HL-60 (cell line): ENCODE measurements around the gene TMEM45A.
"Not testable (repeated sequence)": the region's sequence is repeated elsewhere in the genome, so short reads cannot be mapped to it uniquely, and the experiment has no call there.

ENCODE experiments used
- DNase-seq, 2 experiments: peaks; one replicate each; pipeline ENCODE4 v3.0.0-alpha.2; 2010 to 2020; ENCODE audit warnings: low read depth in 1 of 2, low spot score in 1 of 2
- H3K27ac ChIP-seq: fragments of 250-450 bp; sonication (Bioruptor Pico); replicated peaks from 2 replicates; pipeline ENCODE4 v1.5.1; 2020; ENCODE audit warnings: mild to moderate bottlenecking, moderate library complexity
- H3K27me3 ChIP-seq: fragments of 250-450 bp; sonication (Bioruptor Pico); 2 replicates; pipeline ENCODE4 v1.5.1; 2021; ENCODE audit warnings: mild to moderate bottlenecking, moderate library complexity; ENCODE audit not compliant: insufficient read depth, poor library complexity, severe bottlenecking
- H3K4me3 ChIP-seq: replicated peaks from 2 replicates; pipeline ENCODE4 v1.5.1; 2011; ENCODE audit warnings: mild to moderate bottlenecking, control low read depth, low read length; ENCODE audit not compliant: insufficient read depth
- CTCF ChIP-seq: IDR thresholded peaks from one replicate; pipeline ENCODE4 v1.5.1; 2011; ENCODE audit warnings: low read length, control low read depth, inconsistent platforms; ENCODE audit not compliant: insufficient read depth
- GABPA ChIP-seq: IDR thresholded peaks from 2 replicates; pipeline ENCODE4 v1.6.1; 2012; ENCODE audit warnings: low read depth
- POLR2AphosphoS5 ChIP-seq: IDR thresholded peaks from 2 replicates; pipeline ENCODE4 v1.6.1; 2012; ENCODE audit warnings: low read depth
- SPI1 ChIP-seq: IDR thresholded peaks from 2 replicates; pipeline ENCODE4 v1.6.1; 2012; ENCODE audit warnings: low read depth, mild to moderate bottlenecking, borderline replicate concordance
- TF ChIP-seq, protein P1 (sequence below): IDR thresholded peaks from 2 replicates; pipeline ENCODE4 v1.6.1; 2012; ENCODE audit warnings: low read depth; ENCODE audit not compliant: insufficient replicate concordance

The TMEM45A gene

GRCh38 chr3:100537646-100538338, 45.4 kb downstream of the TMEM45A start:
- Histone ChIP-seq H3K27me3 (no peaks in the 10 kb centered on the region), H3K4me3 (no peak overlapping the region), H3K27ac (no peak overlapping the region)
- TF ChIP-seq POLR2AphosphoS5: no peak
- no peak for TF ChIP-seq GABPA
- no peak for TF ChIP-seq CTCF
- no peak for TF ChIP-seq SPI1
- TF ChIP-seq, protein P1, sequence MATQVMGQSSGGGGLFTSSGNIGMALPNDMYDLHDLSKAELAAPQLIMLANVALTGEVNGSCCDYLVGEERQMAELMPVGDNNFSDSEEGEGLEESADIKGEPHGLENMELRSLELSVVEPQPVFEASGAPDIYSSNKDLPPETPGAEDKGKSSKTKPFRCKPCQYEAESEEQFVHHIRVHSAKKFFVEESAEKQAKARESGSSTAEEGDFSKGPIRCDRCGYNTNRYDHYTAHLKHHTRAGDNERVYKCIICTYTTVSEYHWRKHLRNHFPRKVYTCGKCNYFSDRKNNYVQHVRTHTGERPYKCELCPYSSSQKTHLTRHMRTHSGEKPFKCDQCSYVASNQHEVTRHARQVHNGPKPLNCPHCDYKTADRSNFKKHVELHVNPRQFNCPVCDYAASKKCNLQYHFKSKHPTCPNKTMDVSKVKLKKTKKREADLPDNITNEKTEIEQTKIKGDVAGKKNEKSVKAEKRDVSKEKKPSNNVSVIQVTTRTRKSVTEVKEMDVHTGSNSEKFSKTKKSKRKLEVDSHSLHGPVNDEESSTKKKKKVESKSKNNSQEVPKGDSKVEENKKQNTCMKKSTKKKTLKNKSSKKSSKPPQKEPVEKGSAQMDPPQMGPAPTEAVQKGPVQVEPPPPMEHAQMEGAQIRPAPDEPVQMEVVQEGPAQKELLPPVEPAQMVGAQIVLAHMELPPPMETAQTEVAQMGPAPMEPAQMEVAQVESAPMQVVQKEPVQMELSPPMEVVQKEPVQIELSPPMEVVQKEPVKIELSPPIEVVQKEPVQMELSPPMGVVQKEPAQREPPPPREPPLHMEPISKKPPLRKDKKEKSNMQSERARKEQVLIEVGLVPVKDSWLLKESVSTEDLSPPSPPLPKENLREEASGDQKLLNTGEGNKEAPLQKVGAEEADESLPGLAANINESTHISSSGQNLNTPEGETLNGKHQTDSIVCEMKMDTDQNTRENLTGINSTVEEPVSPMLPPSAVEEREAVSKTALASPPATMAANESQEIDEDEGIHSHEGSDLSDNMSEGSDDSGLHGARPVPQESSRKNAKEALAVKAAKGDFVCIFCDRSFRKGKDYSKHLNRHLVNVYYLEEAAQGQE: no peak
- no peak for DNase-seq

DNA sequence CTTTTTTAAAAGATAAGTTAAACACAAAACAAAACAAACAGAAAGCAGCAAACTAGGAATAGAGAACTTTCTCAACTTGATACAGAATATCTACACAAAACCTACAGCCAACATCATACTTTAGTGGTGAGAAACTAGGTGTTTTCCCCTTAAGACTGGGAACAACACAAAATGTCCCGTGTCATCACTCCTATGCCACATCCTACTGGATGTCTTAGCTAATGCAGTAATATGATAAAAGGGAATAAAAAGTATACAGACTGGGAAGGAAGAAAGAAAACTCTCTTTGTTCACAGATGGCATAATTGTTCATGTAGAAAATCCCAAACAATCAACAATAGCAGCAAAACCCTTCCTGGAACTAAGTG, 45.9 kb downstream of the TMEM45A start:
- no peak overlapping the region for H3K27ac ChIP-seq
- H3K27me3 ChIP-seq: no peaks in the 10 kb centered on the region
- no peak for DNase-seq
- no peak overlapping the region for H3K4me3 ChIP-seq
- no peak for TF ChIP-seq CTCF
- TF ChIP-seq, protein P1: no peak
- TF ChIP-seq POLR2AphosphoS5: no peak
- TF ChIP-seq SPI1: no peak

GRCh38 chr3:100540791-100541334, 48.4 kb downstream of the TMEM45A start:
- no peak for DNase-seq

DNA sequence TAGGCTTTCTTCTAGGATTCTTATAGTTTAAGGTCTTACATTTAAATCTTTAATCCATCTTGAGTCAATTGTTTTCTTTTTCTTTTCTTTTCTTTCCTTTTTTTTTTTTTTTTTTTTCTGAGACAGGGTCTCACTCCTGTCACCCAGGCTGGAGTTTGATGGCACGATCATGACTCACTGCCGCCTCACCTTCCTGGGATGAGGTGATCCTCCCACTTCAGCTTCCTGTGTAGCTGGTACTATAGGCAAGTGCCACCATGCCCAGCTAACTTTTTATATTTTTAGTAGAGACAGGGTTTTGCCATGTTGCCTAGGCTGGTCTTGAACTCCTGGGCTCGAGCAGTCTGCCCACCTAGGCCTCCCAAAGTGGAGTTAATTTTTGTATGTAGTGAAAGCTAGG, 49.0 kb downstream of the TMEM45A start:
- not testable (repeated sequence) for DNase-seq, H3K27me3 ChIP-seq, H3K27ac ChIP-seq, H3K4me3 ChIP-seq

More at GRCh38 chr3:100540791-100541334, 48.4 kb downstream of the TMEM45A start:
- Histone ChIP-seq H3K27me3 (no peaks in the 10 kb centered on the region), H3K4me3 (no peak overlapping the region), H3K27ac (no peak overlapping the region)
- TF ChIP-seq CTCF: no peak
